OCI-LY7 (cell line): ENCODE data around the gene RTKN2. TPM values are rescaled to one million over a fixed set of nuclear protein-coding genes. Genes with fewer than 3 reads are reported as not detected.

Experiments used
- BruUV-seq: library from RNA; stranded (reverse); fragments of 400-500 nt; replicated peaks from 2 replicates; lab custom pipeline; 2021; lab: Mats Ljungman, UMichigan
- CTCF ChIA-PET: fragments of 300-600 bp; sonication (Branson Sonifier 250); formaldehyde crosslinking; loops from one replicate; lab custom pipeline; 2022; ENCODE audit warnings: antibody characterized with exemption; ENCODE audit not compliant: unreplicated experiment; lab: Charles Lee
- POLR2A ChIA-PET: fragments of 300-600 bp; sonication (Branson Sonifier 250); formaldehyde crosslinking; loops from one replicate; lab custom pipeline; 2022; ENCODE audit warnings: antibody characterized with exemption; lab: Charles Lee
- DNase-seq: peaks from one replicate; pipeline ENCODE4 v3.0.0-alpha.2; 2015; ENCODE audit warnings: low spot score
- H2AFZ ChIP-seq: fragments of 200-600 bp; sonication (generic), shearing (Covaris generic); 2 replicates; pipeline ENCODE4 v1.6.1; 2014; ENCODE audit warnings: mild to moderate bottlenecking, antibody characterized with exemption, low read length, moderate library complexity
- H3K27ac ChIP-seq: fragments of 200-600 bp; sonication (generic); 2 replicates; pipeline ENCODE4 v1.5.1; 2014; ENCODE audit warnings: mixed run types, low read depth, mild to moderate bottlenecking, moderate library complexity, low read length, inconsistent platforms; ENCODE audit not compliant: poor library complexity, severe bottlenecking
- H3K36me3 ChIP-seq: fragments of 200-600 bp; sonication (generic); 2 replicates; pipeline ENCODE4 v1.6.1; 2014; ENCODE audit warnings: mild to moderate bottlenecking, antibody characterized with exemption, low read length, moderate library complexity, mixed read lengths; ENCODE audit not compliant: insufficient read depth
- H3K4me1 ChIP-seq: fragments of 200-600 bp; sonication (generic); 2 replicates; pipeline ENCODE4 v1.5.1; 2014; ENCODE audit warnings: mild to moderate bottlenecking, low read length; ENCODE audit not compliant: insufficient read depth, poor library complexity, severe bottlenecking
- H3K4me2 ChIP-seq: fragments of 200-600 bp; sonication (generic); 2 replicates; pipeline ENCODE4 v1.6.1; 2014; ENCODE audit warnings: mild to moderate bottlenecking, low read length
- H3K4me3 ChIP-seq: fragments of 200-600 bp; sonication (generic); 2 replicates; pipeline ENCODE4 v1.5.1; 2014; ENCODE audit warnings: mild to moderate bottlenecking, low read depth, low read length; ENCODE audit not compliant: poor library complexity, severe bottlenecking
- H3K79me2 ChIP-seq: fragments of 200-600 bp; sonication (generic); 2 replicates; pipeline ENCODE4 v1.6.1; 2016; ENCODE audit warnings: low read depth, mild to moderate bottlenecking, low read length, moderate library complexity, mixed read lengths; ENCODE audit not compliant: insufficient read depth
- H3K9me2 ChIP-seq: fragments of 200-600 bp; sonication (generic); 2 replicates; pipeline ENCODE4 v1.6.1; 2016; ENCODE audit warnings: mild to moderate bottlenecking, low read length, mixed read lengths; ENCODE audit not compliant: insufficient read depth
- H3K9me3 ChIP-seq: fragments of 200-600 bp; sonication (generic); 2 replicates; pipeline ENCODE4 v1.6.1; 2014; ENCODE audit warnings: mild to moderate bottlenecking, mixed run types, low read length, mixed read lengths
- H4K20me1 ChIP-seq: fragments of 200-600 bp; sonication (generic); 2 replicates; pipeline ENCODE4 v1.6.1; 2014; ENCODE audit warnings: mild to moderate bottlenecking, antibody characterized with exemption, low read length, moderate library complexity, mixed read lengths; ENCODE audit not compliant: insufficient read depth
- EZH2phosphoT487 ChIP-seq: fragments of 200-600 bp; sonication (generic); IDR thresholded peaks from 2 replicates; pipeline ENCODE4 v1.6.1; 2018; ENCODE audit warnings: low read depth, borderline replicate concordance, mild to moderate bottlenecking, mixed run types, antibody characterized with exemption, low read length, moderate library complexity, mixed read lengths
- intact Hi-C: fragments of 100-400 bp; cut with micrococcal nuclease; formaldehyde crosslinking; loops from one replicate; pipeline ENCODE4 v1.10.0; 2022; ENCODE audit not compliant: unreplicated experiment
- total RNA-seq, 2 experiments: library from RNA; depleted of rRNA in 1 of 2; stranded (reverse); fragments of >200 nt in 1 of 2; shearing (Covaris generic) in 1 of 2; gene quantifications; 2 replicates each; pipeline ENCODE4 v1.2.3, GENCODE V29; 2014 to 2022
- TF ChIP-seq, protein P1 (sequence below): fragments of 200-600 bp; sonication (generic); conservative IDR thresholded peaks from 2 replicates; pipeline ENCODE4 v1.5.1; 2014; ENCODE audit warnings: mild to moderate bottlenecking, antibody characterized with exemption, low read length, moderate library complexity, mixed read lengths

The RTKN2 gene
- total RNA-seq, 2 experiments from 2014 or later, result 12.3 to 20.4 TPM

GRCh38 chr10:62258926-62259325 lies 9.7 kb downstream of the RTKN2 start:
- Histone ChIP-seq H3K36me3 (peaks cover 90% of the 10 kb centered on the region), H3K4me3 (no peak overlapping the region), H3K9me3 (no peaks in the 10 kb centered on the region), H2AFZ (no peak overlapping the region), H3K4me2 (no peak overlapping the region), H4K20me1 (no peaks in the 10 kb centered on the region), H3K27ac (no peak overlapping the region), H3K79me2 (peaks cover 22% of the 10 kb centered on the region), H3K4me1 (no peaks in the 10 kb centered on the region), H3K9me2 (no peaks in the 10 kb centered on the region)
- DNase-seq, result no peak
- intact Hi-C loops, result no loop called here
- ChIA-PET POLR2A (no interaction called here), CTCF (no interaction called here)
- TF ChIP-seq EZH2phosphoT487, result no peak
- TF ChIP-seq, protein P1, sequence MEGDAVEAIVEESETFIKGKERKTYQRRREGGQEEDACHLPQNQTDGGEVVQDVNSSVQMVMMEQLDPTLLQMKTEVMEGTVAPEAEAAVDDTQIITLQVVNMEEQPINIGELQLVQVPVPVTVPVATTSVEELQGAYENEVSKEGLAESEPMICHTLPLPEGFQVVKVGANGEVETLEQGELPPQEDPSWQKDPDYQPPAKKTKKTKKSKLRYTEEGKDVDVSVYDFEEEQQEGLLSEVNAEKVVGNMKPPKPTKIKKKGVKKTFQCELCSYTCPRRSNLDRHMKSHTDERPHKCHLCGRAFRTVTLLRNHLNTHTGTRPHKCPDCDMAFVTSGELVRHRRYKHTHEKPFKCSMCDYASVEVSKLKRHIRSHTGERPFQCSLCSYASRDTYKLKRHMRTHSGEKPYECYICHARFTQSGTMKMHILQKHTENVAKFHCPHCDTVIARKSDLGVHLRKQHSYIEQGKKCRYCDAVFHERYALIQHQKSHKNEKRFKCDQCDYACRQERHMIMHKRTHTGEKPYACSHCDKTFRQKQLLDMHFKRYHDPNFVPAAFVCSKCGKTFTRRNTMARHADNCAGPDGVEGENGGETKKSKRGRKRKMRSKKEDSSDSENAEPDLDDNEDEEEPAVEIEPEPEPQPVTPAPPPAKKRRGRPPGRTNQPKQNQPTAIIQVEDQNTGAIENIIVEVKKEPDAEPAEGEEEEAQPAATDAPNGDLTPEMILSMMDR, result no peak
- no TSS peak for BruUV-seq

DNA sequence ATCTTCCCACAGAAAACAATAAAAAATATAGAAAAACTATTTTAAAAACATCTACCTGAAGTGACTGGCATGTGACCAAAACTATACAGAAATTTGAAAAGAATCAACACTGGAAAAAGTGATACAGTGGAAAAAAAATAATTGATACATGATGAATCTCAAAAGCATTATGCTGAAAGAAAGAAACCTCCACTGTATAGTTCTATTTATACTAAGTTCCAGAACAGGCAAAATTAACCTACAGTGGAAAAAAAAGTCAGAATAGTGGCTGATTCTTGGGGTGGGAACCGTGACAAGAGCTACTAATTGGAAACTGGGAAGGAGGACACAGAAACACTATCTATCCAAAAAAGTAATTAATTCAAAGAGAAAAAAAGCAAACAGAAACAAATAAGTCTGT lies 14.9 kb downstream of the RTKN2 start:
- H3K4me2 ChIP-seq, result no peak overlapping the region
- peaks cover 53% of the 10 kb centered on the region for H3K36me3 ChIP-seq
- intact Hi-C loops, result no loop called here
- H3K4me1 ChIP-seq, result no peaks in the 10 kb centered on the region
- H3K9me3 ChIP-seq, result no peaks in the 10 kb centered on the region
- no peak for DNase-seq
- no peak for TF ChIP-seq EZH2phosphoT487
- TF ChIP-seq, protein P1, result no peak
- no peak overlapping the region for H3K4me3 ChIP-seq
- H3K79me2 ChIP-seq, result peaks cover 32% of the 10 kb centered on the region; the same call in 1 of the 2 replicates
- H3K9me2 ChIP-seq, result no peaks in the 10 kb centered on the region
- POLR2A ChIA-PET, result interaction anchor here (1.5 to 1.6 kb wide), 2 partner anchors 9 to 65 kb away, joined by 3 to 5 read pairs; no protein-coding TSS in a partner anchor
- CTCF ChIA-PET, result no interaction called here
- H4K20me1 ChIP-seq, result no peaks in the 10 kb centered on the region
- BruUV-seq, result no TSS peak
- H2AFZ ChIP-seq, result no peak overlapping the region
- no peak overlapping the region for H3K27ac ChIP-seq

DNA sequence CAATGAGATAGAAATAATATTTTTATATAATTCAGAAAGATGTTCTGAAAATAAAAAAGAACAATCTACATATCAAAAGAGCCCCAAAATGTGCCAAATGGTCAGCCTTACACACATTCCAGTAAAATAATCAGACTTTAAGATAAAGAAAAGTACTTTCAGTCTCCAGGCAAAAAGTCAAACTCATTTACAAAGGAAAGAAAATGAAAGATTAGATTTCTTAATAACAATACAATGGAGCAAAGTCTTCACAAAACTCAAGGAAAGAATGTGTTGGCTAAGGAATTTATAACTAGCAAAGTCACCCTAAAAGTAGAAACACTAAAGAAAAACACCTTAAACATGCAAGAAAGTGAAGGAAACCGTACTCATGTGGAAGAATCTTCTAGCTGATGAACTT lies 16.6 kb downstream of the RTKN2 start:
- no peak overlapping the region for H3K4me2 ChIP-seq
- intact Hi-C loops, result no loop called here
- ChIA-PET POLR2A (interaction anchor here (1.6 kb wide), 1 partner anchor 64 kb away, joined by 3 read pairs; no protein-coding TSS in a partner anchor), CTCF (no interaction called here)
- H3K4me3 ChIP-seq, result no peak overlapping the region
- no peak for DNase-seq
- no peaks in the 10 kb centered on the region for H3K9me2 ChIP-seq
- BruUV-seq, result no TSS peak
- TF ChIP-seq, protein P1, result no peak
- no peak for TF ChIP-seq EZH2phosphoT487
- H3K27ac ChIP-seq, result no peak overlapping the region
- peaks cover 42% of the 10 kb centered on the region; the same call in 1 of the 2 replicates for H3K79me2 ChIP-seq
- no peaks in the 10 kb centered on the region for H3K9me3 ChIP-seq
- no peak overlapping the region for H2AFZ ChIP-seq
- H4K20me1 ChIP-seq, result no peaks in the 10 kb centered on the region
- H3K36me3 ChIP-seq, result peaks cover 37% of the 10 kb centered on the region
- no peaks in the 10 kb centered on the region for H3K4me1 ChIP-seq
